ENCODE results near the gene GLMN. TPM values are rescaled to one million over a fixed set of nuclear protein-coding genes. Genes with fewer than 3 reads are reported as not detected.

GLMN gene
- total and polyA plus RNA-seq, 2 of the 13 experiments (the other 11 are each of a cell fraction or from before 2014, with no cell fraction given), result 5.9 to 18.4 TPM

Other genes with a start within 250 kb of the GLMN start
- gene SETSIP, start 223.6 kb downstream of the GLMN start, total RNA-seq (2016; rRNA removed; fragmentation: Illumina TruSeq; extraction: Trizol), result not detected in 2 replicates
- 0.08 TPM in 1 of 2 replicates, not detected in the other for gene SETSIP, start 223.6 kb downstream of the GLMN start, polyA plus RNA-seq (2011; rRNA removed)
- 1.8 TPM in 2 replicates for gene BTBD8, start 218.6 kb downstream of the GLMN start, total RNA-seq (2016; rRNA removed; fragmentation: Illumina TruSeq; extraction: Trizol)
- 0.35 and 0.41 TPM in 2 replicates for gene BTBD8, start 218.6 kb downstream of the GLMN start, polyA plus RNA-seq (2011; rRNA removed)
- not detected in 2 replicates for gene C1orf146, start 81.1 kb downstream of the GLMN start, total RNA-seq (2016; rRNA removed; fragmentation: Illumina TruSeq; extraction: Trizol)
- gene C1orf146, start 81.1 kb downstream of the GLMN start, polyA plus RNA-seq (2011; rRNA removed), result not detected in 2 replicates
- 34.8 and 50.7 TPM in 2 replicates for gene RPAP2, start 72 bp upstream of the GLMN start, total RNA-seq (2016; rRNA removed; fragmentation: Illumina TruSeq; extraction: Trizol)
- 6.7 and 10.0 TPM in 2 replicates for gene RPAP2, start 72 bp upstream of the GLMN start, polyA plus RNA-seq (2011; rRNA removed)
- 10.0 and 10.3 TPM in 2 replicates for gene GFI1, start 187.9 kb upstream of the GLMN start, total RNA-seq (2016; rRNA removed; fragmentation: Illumina TruSeq; extraction: Trizol)
- gene GFI1, start 187.9 kb upstream of the GLMN start, polyA plus RNA-seq (2011; rRNA removed), result 8.7 and 10.5 TPM in 2 replicates